Measurements from ENCODE around the gene CTNND1.
"Not testable (repeated sequence)": the region's sequence is repeated elsewhere in the genome, so short reads cannot be mapped to it uniquely, and the experiment has no call there.

CTNND1 gene, protein sequence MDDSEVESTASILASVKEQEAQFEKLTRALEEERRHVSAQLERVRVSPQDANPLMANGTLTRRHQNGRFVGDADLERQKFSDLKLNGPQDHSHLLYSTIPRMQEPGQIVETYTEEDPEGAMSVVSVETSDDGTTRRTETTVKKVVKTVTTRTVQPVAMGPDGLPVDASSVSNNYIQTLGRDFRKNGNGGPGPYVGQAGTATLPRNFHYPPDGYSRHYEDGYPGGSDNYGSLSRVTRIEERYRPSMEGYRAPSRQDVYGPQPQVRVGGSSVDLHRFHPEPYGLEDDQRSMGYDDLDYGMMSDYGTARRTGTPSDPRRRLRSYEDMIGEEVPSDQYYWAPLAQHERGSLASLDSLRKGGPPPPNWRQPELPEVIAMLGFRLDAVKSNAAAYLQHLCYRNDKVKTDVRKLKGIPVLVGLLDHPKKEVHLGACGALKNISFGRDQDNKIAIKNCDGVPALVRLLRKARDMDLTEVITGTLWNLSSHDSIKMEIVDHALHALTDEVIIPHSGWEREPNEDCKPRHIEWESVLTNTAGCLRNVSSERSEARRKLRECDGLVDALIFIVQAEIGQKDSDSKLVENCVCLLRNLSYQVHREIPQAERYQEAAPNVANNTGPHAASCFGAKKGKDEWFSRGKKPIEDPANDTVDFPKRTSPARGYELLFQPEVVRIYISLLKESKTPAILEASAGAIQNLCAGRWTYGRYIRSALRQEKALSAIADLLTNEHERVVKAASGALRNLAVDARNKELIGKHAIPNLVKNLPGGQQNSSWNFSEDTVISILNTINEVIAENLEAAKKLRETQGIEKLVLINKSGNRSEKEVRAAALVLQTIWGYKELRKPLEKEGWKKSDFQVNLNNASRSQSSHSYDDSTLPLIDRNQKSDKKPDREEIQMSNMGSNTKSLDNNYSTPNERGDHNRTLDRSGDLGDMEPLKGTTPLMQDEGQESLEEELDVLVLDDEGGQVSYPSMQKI

DNA sequence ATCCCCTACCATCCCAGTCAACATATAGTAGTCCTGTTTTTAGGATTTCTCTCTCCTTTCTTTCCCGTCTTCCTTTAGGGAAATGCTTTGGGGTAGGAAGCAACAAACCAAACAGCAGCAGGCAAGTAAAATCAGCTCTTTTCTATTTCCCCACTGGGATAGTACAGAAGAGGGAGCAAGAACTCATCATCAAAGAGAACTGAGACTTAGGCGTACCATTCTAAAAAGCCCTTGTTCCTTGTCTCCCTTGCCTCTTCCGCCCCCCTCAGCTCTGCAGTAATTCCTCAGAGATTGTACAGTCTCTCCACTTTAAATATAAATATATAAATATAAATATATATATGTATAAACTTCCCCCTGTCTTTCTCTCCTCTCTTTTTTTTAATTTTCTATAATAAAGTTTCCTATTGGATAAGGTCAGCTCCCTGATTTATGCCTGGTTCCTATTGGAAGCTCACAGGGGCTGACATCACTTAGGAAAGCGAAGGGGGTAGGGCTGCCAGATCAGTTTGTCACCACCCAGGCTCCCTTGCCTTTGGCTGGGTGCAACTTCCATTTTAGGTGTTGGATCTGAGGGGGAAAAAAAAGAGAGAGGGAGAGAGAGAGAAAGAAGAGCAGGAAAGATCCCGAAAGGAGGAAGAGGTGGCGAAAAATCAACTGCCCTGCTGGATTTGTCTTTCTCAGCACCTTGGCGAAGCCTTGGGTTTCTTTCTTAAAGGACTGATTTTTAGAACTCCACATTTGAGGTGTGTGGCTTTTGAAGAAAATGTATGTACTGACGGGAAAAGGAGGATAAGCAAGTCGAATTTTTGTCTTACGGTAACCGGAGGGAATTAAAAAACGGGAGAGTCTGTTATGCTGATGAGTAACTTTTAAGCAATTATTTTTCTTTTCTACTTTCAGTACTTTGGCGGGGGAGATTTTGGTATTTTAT is at the start of gene CTNND1:
Gene CTNND1 (plus strand): TSS at position 502 of the 934 bp plus-strand sequence. CDS start 29,677 bp downstream, outside the sequence.
- DNase-seq: no peak

DNA sequence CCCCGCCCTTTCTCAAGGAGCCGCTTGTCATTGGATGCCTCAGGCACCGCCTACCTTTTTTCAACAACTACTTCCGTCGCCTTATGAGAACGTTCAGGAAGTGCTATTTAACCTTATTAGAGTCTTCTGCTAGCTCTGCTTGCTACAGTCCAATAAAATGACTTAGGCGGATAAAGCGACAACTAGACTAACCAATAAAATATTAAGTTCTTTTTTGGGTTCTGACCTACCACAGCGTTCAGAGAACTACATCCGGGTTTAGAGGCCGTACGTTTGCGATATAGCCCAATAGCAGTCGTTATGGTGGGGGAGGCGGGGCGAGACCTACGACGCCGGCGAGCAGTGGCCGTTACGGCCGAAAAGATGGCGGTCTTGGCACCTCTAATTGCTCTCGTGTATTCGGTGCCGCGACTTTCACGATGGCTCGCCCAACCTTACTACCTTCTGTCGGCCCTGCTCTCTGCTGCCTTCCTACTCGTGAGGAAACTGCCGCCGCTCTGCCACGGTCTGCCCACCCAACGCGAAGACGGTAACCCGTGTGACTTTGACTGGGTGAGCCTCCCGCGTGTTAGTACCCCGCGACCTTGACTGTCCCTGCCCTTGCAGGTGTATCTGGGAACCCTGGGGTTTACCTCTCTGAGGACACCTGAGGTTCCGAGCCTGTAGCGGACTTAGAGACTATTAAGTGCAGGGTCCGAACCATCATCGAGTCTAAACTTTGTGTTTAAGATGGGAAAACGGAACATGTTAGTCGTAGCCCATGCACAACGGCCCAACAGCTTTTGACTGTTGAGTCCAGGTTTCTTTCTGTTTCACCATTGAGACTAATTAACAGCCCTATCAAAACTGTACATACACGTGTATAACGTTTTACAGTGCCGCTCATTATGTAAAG is 49.1 kb upstream of the CTNND1 start, which contains the start of gene TMX2:
Gene TMX2 (plus strand): TSS at position 338 of the 895 bp plus-strand sequence. CDS start 26 bp downstream, at position 364.
- DNase-seq: peak; percentile 93

DNA sequence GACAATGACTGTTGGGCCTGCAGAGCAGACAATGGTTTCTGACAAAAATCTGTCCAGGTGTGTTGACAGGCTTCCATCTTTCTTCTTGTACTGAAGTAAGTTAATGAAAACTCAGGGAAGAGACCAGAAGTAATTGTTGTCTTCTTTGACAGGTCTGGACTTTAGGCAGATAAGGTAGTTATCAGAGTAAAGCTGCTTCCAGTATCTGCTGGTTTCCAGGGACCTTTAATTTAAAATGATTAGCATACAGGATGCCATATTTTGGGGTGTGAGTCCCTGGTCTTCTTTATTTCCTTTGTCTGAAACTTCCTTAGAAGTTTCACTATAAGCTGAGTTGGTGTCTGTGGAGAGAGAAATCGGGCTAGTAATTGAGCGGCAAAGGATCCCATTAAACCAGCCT is 47.8 kb upstream of the CTNND1 start:
- no peak for DNase-seq

DNA sequence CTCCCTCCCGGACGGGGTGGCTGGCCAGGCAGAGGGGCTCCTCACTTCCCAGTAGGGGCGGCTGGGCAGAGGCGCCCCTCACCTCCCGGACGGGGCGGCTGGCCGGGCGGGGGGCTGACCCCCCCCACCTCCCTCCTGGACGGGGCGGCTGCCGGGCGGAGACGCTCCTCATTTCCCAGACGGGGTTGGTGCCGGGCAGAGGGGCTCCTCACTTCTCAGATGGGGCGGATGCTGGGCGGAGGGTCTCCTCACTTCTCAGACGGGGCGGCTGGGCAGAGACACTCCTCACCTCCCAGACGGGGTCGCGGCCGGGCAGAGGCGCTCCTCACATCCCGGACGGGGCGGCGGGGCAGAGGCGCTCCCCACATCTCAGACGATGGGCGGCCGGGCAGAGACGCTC is 44.9 kb upstream of the CTNND1 start:
- not testable (repeated sequence) for DNase-seq

DNA sequence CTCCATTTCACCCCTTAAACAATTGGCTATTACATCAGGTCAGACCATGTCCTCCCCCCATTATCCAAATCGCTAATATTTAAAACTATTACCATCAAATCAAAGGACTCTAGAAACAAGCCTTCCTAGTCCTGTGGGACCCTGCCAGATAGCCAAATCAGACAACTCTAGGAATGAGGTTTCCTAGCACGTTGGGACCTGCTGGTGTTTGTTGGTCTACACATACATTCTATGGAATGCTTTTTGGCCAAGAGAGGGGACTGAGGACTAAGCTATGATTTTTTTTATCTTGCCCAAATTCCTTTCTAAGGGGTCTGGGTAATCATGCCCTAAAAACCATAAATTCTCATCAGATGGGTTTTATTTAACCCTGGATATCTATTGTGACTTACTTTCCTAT is 34.4 kb upstream of the CTNND1 start:
- no peak for DNase-seq

DNA sequence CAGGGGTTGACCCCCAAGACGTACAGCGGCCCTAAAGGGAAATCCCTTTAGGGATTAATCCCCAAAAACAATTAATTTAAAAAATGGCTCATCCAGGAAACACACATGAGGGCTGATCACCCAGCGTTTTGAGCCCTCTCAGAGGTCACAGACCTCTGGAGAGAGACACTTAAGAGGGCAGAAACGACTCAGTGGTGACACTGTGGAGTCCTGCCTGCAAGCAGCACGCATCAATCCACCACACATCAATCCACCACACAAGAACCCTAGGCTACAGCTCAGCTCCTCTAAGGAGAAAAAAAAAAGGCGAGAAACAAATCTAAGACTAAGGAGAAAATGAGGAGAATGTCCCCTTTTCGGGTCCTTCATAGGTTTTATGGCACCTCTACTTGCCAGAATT is 32.8 kb upstream of the CTNND1 start:
- DNase-seq: no peak

DNA sequence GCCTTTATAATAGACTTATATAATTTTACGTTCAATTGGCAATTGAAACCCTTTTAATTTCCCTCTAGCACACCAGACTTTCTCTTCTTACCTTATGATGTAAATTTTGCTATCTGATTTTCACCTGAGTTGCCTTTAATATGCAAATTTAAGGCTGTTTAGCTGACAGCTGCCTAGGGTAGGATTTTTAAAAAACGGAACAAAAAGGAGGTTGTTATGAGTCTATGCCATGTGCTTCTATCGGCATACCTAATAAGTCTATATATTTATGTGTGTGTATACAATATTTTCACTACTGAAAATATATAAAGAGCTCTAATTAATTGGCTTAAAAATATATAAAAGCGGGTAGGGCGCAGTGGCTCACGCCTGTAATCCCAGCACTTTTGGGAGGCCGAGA is 32.1 kb upstream of the CTNND1 start:
- DNase-seq: no peak

DNA sequence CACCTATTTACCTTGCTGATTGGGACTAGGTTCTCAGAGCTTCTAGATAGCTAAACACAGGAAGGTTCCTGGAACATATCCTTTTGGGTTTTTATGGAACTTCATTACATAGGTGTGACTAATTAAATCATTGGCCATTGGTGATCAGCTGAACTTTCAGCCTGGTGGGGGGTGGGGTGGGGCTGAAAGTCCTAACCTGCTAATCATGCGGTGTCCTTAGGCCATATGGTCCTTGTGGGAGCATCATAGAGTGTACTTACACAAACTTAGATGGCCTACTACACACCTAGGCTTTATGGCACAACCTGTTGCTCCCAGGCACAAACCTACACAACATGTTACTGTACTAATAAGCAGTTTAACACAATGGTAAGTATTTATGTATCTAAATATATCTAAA is 28.9 kb upstream of the CTNND1 start:
- DNase-seq: no peak

DNA sequence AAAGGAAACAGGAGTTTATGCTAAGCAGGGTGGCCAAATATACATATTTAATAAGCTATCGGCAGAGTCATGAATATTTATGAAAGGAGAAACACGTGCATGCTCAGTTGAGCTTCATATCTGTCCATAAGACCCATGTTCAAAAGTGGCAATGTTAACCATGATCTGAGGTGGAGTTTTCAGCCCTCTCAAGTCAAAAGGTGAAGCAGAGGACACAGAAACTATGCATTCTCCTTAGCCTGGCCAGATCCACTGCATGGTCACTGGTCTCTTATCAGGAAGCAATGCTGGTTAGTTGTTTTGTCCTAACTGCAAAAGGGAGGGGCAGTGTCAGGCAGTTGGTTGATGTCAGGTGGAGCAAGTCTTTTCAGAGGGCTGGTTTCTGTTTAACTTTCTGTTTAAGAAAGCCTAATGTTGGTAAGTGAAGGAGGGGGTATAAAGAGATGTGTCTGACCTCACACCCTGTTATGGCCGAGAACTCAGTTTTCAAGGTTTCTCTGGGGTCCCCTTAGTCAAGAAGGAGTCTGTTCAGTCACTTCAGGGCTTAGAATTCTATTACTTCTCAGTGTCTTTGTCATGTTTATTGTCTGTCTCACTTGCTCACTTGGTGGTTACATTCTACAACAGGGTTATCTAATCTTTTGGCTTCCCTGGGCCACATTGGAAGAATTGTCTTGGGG is 25.8 kb upstream of the CTNND1 start:
- no peak for DNase-seq

DNA sequence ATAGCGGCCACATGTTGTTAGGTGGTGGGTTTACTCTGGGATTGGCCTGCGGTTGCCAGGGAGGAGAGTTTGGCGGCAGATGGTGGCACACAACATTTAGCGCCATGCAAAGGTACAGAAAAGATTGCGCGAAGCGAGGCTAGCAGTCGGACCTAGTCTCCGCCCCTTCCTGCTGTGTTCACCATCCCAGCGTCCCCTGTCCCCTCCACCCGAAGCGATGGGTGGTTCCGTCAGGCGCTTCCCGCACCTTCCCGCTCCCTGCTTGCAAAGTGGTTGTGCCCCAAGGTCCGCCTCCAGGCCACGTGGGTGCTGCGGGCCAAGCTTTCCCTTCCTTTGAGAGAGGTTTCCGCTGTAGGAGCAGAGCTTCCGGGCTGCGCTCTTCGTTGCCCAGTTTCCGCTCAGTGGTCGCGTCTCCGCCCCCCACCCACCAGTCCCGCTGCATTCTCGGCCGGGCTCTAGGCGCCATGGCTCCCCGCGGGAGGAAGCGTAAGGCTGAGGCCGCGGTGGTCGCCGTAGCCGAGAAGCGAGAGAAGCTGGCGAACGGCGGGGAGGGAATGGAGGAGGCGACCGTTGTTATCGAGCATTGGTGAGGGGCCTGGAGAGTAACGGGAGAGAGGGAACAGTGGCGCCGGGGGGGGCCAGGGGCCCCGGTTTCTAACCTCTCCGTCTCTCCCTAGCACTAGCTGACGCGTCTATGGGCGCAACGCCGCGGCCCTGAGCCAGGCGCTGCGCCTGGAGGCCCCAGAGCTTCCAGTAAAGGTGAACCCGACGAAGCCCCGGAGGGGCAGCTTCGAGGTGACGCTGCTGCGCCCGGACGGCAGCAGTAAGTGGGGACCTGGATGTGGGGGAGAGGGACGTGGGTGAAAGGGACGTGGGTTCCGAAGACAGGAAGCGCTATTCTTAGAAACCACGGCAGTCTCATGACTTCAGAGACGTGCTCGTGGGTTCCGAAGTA is 20.2 kb upstream of the CTNND1 start, which contains the start of gene SELENOH:
Gene SELENOH (plus strand): TSS at position 360 of the 955 bp plus-strand sequence. CDS start 105 bp downstream, at position 465.
- peak; percentile 97 for DNase-seq

DNA sequence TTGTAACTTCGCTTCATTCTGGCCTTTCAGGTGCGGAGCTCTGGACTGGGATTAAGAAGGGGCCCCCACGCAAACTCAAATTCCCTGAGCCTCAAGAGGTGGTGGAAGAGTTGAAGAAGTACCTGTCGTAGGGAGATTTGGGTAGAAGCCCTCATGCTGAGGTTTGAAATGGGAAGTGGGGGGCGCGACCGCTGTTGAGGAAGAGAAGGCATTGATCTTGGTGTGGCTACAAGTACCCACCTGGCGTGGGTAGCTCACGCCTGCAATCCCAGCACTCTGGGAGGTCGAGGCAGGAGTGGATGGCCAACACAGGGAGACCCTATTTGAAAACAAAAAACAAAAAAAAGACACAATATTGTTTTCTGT is 19.5 kb upstream of the CTNND1 start:
- DNase-seq: no peak

DNA sequence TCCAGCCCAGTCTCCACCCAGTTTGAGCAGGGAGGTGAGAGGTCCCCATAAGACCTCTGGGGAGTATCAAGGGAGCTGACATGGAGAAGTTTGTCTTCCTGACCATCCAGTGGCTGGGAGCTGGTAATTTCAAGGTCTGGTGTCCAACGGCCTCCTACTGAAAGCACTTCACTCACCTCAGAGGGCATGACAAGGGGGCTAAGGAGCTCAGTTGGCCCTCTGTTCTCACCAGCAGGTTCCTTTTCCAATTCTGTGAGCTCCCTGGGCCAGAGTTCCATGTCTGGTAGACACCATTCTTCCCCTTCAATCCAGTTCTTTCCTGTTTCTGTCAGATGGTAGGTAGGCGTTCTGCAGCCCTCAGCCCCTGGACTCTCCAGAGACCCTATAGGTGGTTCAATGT is 17.2 kb upstream of the CTNND1 start:
- DNase-seq: no peak

DNA sequence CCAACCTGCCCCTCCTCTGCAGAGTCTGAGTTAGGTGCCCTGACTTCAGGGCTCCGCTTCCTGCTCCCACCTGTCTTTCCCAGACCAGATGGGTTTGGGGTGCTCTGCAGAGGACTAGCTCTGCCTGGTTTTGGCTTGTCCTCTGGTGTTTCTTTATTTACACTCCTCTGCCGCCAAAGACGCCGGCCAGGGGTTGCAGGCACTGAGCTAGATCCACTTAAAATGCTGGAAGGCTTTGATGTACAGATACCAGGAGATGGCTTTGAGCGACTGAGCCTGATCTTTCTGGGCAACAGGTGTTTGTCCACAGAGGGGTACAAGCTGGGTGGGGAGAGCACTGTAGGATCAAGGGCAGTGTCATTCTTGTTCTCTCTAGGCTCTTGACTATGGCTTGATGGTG is 16.4 kb upstream of the CTNND1 start:
- no peak for DNase-seq

DNA sequence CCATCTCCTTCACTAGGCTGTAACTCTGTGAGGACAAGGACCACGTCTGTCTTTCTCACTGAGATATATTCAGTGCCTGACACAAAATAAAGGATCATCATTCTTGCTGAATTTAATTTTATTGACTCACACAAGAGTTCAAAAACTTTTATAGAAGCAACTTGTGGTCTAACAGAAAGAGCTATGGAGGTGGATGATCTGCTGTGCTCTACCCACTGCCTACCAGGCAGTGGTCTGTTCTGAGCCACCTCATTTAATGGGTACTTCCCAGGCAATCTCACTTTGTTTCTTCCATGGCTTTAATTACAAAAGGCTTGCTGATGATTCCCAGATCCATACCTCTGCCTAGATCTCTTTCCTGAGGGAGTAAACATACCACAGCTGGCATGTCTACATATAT is 14.7 kb upstream of the CTNND1 start:
- no peak for DNase-seq

DNA sequence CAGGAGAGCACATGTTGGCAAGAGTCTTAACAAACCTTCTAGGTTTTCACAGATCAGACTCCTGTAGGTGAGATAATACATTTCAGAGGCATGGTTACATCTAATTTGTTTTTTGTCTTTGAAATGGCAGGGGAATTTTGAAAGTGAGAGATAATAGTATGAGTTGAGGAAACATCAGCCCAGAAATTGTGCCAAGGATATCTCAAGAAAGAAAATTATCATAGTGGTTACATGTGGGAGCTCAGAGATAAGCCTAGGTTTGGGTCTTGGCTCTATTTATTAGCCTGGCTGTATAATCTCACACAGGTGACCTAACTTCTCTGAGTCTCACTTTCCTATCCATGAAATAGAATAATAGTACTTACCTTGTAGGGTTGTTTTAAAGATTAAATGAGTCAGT is 10.4 kb upstream of the CTNND1 start:
- no peak for DNase-seq

DNA sequence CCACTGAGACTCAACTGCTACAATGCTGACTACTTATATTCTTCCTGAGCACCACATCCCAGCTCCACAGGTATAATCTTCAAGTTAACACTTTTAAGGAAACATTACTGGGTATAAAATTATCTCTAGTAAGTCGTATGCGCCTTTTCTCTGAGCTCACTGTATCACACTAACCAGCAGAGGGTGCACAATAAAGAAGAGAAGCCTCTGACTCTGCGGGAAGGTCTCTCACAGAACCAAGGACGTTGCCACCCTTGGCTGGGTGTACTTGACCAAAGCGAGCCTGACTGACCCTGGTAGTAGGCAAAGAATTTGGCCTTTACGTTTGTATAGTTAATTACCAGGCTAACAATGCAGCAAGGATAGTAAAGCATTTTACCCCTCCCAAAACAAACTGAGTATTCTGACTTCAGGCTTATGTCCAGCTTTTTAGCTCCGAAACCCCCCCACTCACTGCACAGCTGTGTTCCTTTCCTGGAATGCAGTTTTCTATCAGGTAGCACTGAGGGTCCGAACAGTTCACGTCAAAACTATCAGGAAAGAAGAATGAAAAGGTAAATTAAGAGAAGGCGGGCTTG is 9.8 kb upstream of the CTNND1 start, which contains the start of gene BTBD18:
Gene BTBD18 (minus strand): TSS at position 144 of the 578 bp plus-strand sequence. CDS start 631 bp downstream, outside the sequence.
- no peak for DNase-seq

DNA sequence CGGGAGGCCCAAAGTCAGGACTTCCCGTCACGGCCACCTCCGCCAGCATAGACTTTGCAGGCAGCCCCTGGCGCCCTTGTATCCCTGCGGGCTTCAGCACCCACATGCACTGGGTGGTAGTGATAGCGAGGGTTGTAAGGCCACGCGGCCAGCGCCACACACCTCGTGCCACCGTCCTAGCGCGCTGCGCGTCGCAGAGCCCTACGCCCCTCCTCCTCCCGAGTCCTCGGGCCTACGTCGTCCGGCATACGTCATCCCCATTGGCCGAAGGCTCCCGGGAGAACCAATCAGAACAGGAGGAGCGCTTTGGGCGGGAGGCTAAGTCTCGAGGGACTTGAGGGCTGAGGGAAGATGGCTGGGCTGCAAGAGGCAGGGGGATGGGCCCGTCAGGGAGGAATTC is 8.6 kb upstream of the CTNND1 start:
- no peak for DNase-seq

DNA sequence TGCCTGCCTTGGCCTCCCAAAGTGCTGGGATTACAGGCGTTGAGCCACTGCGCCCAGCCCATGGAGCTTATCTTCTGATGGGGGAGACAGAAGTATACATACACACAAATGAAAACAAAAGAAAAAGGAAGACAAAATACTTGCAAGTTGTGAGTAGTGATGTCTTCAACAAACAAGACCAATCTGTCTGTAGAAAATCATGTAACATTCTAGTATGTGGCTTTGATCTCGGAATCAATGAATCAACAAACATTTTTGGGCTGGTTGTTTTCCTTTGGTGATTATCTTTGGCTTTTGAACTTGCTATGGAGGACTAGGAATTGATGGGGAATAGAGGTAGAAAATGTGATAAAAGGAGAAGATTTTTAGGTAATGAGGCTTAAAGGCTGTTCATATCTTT is 3.4 kb upstream of the CTNND1 start:
- DNase-seq: no peak

DNA sequence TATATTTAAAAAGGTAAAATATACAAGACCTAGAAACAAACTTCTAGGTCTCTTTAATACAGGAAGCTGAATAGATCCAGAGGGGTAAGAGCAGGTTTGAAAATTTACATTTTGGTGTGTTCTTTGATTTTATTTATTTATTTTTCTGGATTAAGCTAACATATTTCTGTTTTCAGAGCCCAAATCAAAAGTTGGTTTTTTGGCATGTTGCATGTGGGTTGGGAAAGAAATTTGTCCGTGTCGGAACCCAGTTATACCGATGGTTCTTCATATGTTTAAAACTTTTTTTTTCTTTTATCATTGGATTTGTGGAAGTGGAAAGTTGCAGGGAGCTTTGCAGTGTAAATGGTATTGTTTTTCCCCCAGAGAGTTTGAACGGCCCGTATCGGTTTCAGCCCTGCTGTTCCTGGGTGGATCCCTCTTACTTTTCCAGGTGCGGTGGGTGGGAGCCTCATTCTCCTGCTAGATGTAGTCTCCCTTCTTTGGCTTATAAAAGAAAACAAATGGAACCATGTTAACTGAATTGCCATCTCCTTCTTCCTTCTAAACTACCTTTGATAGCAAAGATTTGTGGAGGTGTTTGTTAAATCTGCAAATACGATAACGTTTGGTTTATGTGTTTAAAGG is 746 bp downstream of the CTNND1 start:
- no peak for DNase-seq

Measured in stimulated activated naive CD4-positive, alpha-beta T cell treated with Interleukin-2 at 50 U/mL for 16 hours (primary cell).